NT2/D1 (cell line): ENCODE data around the gene OPCML.

ENCODE experiments used
- SUZ12 ChIP-seq: IDR thresholded peaks from 2 replicates; pipeline ENCODE4 v1.6.1; 2011; ENCODE audit not compliant: insufficient read length, insufficient read depth; ENCODE audit errors: extremely low read depth
- YY1 ChIP-seq: IDR thresholded peaks from 2 replicates; pipeline ENCODE4 v1.6.1; 2011; ENCODE audit not compliant: insufficient read length, insufficient read depth
- ZNF274 ChIP-seq: IDR thresholded peaks from 2 replicates; pipeline ENCODE4 v1.6.1; 2011; ENCODE audit warnings: mild to moderate bottlenecking, low read depth, low read length

- no peak for TF ChIP-seq ZNF274
- no peak for TF ChIP-seq SUZ12
- TF ChIP-seq YY1 = no peak
These were observed 584.0 kb downstream of the OPCML start for GRCh38 chr11:132948252-132948651.
